ENCODE data around the gene CHN2.
"Not testable (repeated sequence)": the region's sequence is repeated elsewhere in the genome, so short reads cannot be mapped to it uniquely, and the experiment has no call there.

CHN2 gene

GRCh38 chr7:29516491-29516890 lies 321.9 kb downstream of the CHN2 start:
- POLR2A ChIA-PET: no interaction called here
- CTCF ChIA-PET: no interaction called here
- DNase-seq (ENCODE audit: extremely low spot score): no peak
- no peak for TF ChIP-seq FOXA1 (IDR thresholded peaks at IDR 0.05)
- no peak for TF ChIP-seq LEF1 (IDR thresholded peaks at IDR 0.05; ENCODE audit: borderline replicate concordance)
- TF ChIP-seq CTBP1 (IDR thresholded peaks at IDR 0.05; ENCODE audit: borderline replicate concordance): no peak
- TF ChIP-seq L3MBTL2 (conservative IDR thresholded peaks at IDR 0.05): no peak
- no peak for TF ChIP-seq BHLHE40 (IDR thresholded peaks at IDR 0.05; ENCODE audit: borderline replicate concordance)
- TF ChIP-seq ZNF384 (IDR thresholded peaks at IDR 0.05): no peak
- TF ChIP-seq HDGF (IDR thresholded peaks at IDR 0.05; ENCODE audit: borderline replicate concordance): no peak
- no peak for TF ChIP-seq SP1 (IDR thresholded peaks at IDR 0.05)
- TF ChIP-seq ELF4 (IDR thresholded peaks at IDR 0.05): no peak
- no peak for TF ChIP-seq FOXM1 (IDR thresholded peaks at IDR 0.05; ENCODE audit: borderline replicate concordance)
- no peak for TF ChIP-seq ARNT (IDR thresholded peaks at IDR 0.05)

DNA sequence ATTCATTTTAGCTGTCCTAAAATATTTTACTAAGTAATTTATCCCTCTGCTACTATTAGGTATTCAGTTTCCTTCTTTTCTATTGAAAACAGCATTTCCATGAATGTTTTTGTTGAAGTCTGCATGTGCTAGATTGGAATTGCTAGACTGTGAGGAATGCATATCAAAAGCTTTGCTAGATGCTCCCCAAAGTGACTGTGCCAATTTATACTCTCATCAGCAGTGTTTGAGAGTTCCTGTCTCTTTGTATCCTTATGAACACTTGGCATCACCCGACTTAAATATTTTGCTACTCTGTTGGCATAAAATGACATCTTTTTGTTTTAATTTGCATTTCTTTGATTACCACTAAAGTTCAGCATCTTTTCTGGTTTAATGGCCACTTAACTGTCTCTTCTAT lies 324.0 kb downstream of the CHN2 start:
- DNase-seq (ENCODE audit: extremely low spot score): no peak
- CTCF ChIA-PET: no interaction called here
- TF ChIP-seq L3MBTL2 (conservative IDR thresholded peaks at IDR 0.05) (no peak), LEF1 (IDR thresholded peaks at IDR 0.05; ENCODE audit: borderline replicate concordance) (no peak), NFRKB (IDR thresholded peaks at IDR 0.05) (no peak), CTBP1 (IDR thresholded peaks at IDR 0.05; ENCODE audit: borderline replicate concordance) (no peak), PKNOX1 (IDR thresholded peaks at IDR 0.05) (no peak), SP1 (IDR thresholded peaks at IDR 0.05) (no peak)
- POLR2A ChIA-PET: no interaction called here

GRCh38 chr7:29523728-29524127 lies 329.2 kb downstream of the CHN2 start:
- POLR2A ChIA-PET: no interaction called here
- no peak for TF ChIP-seq ELF4 (IDR thresholded peaks at IDR 0.05)
- TF ChIP-seq FOXA1 (IDR thresholded peaks at IDR 0.05): no peak
- TF ChIP-seq ARNT (IDR thresholded peaks at IDR 0.05): no peak
- TF ChIP-seq L3MBTL2 (conservative IDR thresholded peaks at IDR 0.05): no peak
- no peak for TF ChIP-seq ZNF384 (IDR thresholded peaks at IDR 0.05)
- no peak for TF ChIP-seq HDGF (IDR thresholded peaks at IDR 0.05; ENCODE audit: borderline replicate concordance)
- no peak for TF ChIP-seq LEF1 (IDR thresholded peaks at IDR 0.05; ENCODE audit: borderline replicate concordance)
- no peak for TF ChIP-seq PKNOX1 (IDR thresholded peaks at IDR 0.05)
- no peak for TF ChIP-seq TARDBP (IDR thresholded peaks at IDR 0.05)
- TF ChIP-seq CTBP1 (IDR thresholded peaks at IDR 0.05; ENCODE audit: borderline replicate concordance): no peak
- CTCF ChIA-PET: no interaction called here
- DNase-seq (ENCODE audit: extremely low spot score): no peak

DNA sequence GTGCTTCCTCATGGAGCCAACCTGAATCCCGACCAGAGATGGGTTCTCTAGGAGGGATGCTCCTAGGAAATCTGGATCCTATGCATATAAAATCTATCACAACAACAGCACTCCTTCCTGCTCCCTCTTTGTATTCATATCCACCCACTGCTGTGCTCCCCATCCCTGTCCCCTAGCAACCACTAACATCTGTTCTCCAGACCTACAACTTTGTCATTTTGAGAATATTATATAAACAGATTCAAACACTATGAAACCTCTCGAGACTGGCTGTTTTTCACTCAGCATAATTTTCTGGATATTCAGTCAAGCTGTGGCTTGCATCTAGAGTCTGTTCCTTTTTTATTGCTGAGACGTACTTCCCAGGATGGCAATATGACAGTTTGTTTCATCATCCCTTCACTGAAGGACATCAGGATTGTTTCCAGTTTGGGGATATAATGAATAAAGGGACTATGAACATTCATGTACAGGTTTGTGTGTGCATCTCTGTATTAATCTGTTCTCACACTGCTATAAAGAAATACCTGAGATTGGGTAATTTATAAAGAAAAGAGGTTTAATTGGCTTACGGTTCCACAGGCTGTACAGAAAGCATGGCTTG lies 333.0 kb downstream of the CHN2 start:
- DNase-seq (ENCODE audit: extremely low spot score): no peak
- TF ChIP-seq NFRKB (IDR thresholded peaks at IDR 0.05) (no peak), CTBP1 (IDR thresholded peaks at IDR 0.05; ENCODE audit: borderline replicate concordance) (no peak), SUZ12 (IDR thresholded peaks at IDR 0.05) (no peak), FOXM1 (IDR thresholded peaks at IDR 0.05; ENCODE audit: borderline replicate concordance) (no peak), FOXK2 (IDR thresholded peaks at IDR 0.05) (no peak), ARNT (IDR thresholded peaks at IDR 0.05) (no peak), ZNF384 (IDR thresholded peaks at IDR 0.05) (no peak), SP1 (IDR thresholded peaks at IDR 0.05) (no peak), BHLHE40 (IDR thresholded peaks at IDR 0.05; ENCODE audit: borderline replicate concordance) (no peak), PKNOX1 (IDR thresholded peaks at IDR 0.05) (no peak), FOXA1 (IDR thresholded peaks at IDR 0.05) (no peak), ELF4 (IDR thresholded peaks at IDR 0.05) (no peak), TARDBP (IDR thresholded peaks at IDR 0.05) (no peak), L3MBTL2 (conservative IDR thresholded peaks at IDR 0.05) (no peak), HDGF (IDR thresholded peaks at IDR 0.05; ENCODE audit: borderline replicate concordance) (no peak)
- POLR2A ChIA-PET: no interaction called here
- CTCF ChIA-PET: no interaction called here

DNA sequence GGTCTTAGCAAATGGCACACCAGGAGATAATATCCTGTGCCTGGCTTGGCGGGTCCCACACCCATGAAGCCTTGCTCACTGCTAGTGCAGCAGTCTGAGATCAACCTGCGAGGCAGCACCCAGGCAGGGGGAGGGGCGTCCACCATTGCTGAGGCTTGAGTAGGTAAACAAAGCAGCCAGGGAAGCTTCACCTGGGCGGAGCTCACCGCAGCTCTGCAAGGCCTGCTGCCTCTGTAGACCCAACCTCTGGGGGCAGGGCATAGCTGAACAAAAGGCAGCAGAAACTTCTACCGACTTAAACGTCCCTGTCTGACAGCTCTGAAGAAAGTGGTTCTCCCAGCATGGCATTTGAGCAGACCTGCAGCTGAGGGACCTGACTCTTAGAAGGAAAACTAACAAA lies 334.0 kb downstream of the CHN2 start:
- POLR2A ChIA-PET; DNase-seq (ENCODE audit: extremely low spot score); CTCF ChIA-PET: not testable (repeated sequence)
